RWPE1 (cell line): ENCODE results near the gene EZH1.
A peak's percentile ranks its signal among the peaks of the same experiment; 100 is the strongest.

Experiments
- CTCF ChIA-PET: fragments of 350-600 bp; sonication (Branson Sonifier 250); formaldehyde crosslinking; extraction: SDS; loops from one replicate; lab custom pipeline; 2021; lab: Yijun Ruan, JAX
- POLR2A ChIA-PET: fragments of 400-600 bp; formaldehyde crosslinking; extraction: SDS; loops from one replicate; lab custom pipeline; 2020; ENCODE audit warnings: antibody characterized with exemption; ENCODE audit not compliant: low non-redundant PET; lab: Yijun Ruan, JAX
- DNase-seq: peaks from one replicate; pipeline ENCODE4 v3.0.0; 2012; ENCODE audit warnings: low spot score
- H3K27ac ChIP-seq: fragments of 450-650 bp; 2 replicates; pipeline ENCODE4 v1.5.1; 2017
- CTCF ChIP-seq: fragments of 450-650 bp; conservative IDR thresholded peaks from 2 replicates; pipeline ENCODE4 v1.5.1; 2017; ENCODE audit warnings: low read depth, mild to moderate bottlenecking

EZH1 gene

GRCh38 chr17:42783791-42784138, 38.9 kb upstream of the EZH1 start:
- peak overlapping the region; percentile 60; the same call in 1 of the 2 replicates for H3K27ac ChIP-seq
- ChIA-PET CTCF (interaction anchor here (0.7 kb wide), 1 partner anchor 10 kb away, joined by 5 read pairs; the partner anchor contains the start of gene VPS25), POLR2A (no interaction called here)
- no peak for TF ChIP-seq CTCF
- no peak for DNase-seq

GRCh38 chr17:42783062-42783790, 38.4 kb upstream of the EZH1 start:
- ChIA-PET CTCF (interaction anchor here (0.7 kb wide), 1 partner anchor 10 kb away, joined by 5 read pairs; the partner anchor contains the start of gene VPS25), POLR2A (interaction anchor here (0.5 kb wide), 1 partner anchor 204 kb away, joined by 3 read pairs; no protein-coding TSS in a partner anchor)
- peak overlapping the region; percentile 60 for H3K27ac ChIP-seq
- peak; percentile 76 for DNase-seq
- TF ChIP-seq CTCF: no peak

GRCh38 chr17:42782166-42783061, 37.6 kb upstream of the EZH1 start:
- DNase-seq: no peak
- CTCF ChIA-PET: no interaction called here
- peak overlapping the region; percentile 60 for H3K27ac ChIP-seq

GRCh38 chr17:42781639-42782165, 36.9 kb upstream of the EZH1 start:
- H3K27ac ChIP-seq: no peak overlapping the region
- CTCF ChIA-PET: no interaction called here
- no peak for TF ChIP-seq CTCF
- POLR2A ChIA-PET: no interaction called here
- DNase-seq: no peak

More at GRCh38 chr17:42782166-42783061, 37.6 kb upstream of the EZH1 start:
- no peak for TF ChIP-seq CTCF
- POLR2A ChIA-PET: no interaction called here

GRCh38 chr17:42780851-42781638, 36.2 kb upstream of the EZH1 start:
- POLR2A ChIA-PET: no interaction called here
- TF ChIP-seq CTCF: no peak
- DNase-seq: no peak

More at GRCh38 chr17:42780851-42781638, 36.2 kb upstream of the EZH1 start:
- no peak overlapping the region for H3K27ac ChIP-seq
- CTCF ChIA-PET: no interaction called here
